Stomach (tissue), 4 donors: ENCODE measurements around the gene PHF21A.

ENCODE experiments used
- EP300 ChIP-seq: sonication (generic); formaldehyde crosslinking; IDR thresholded peaks from one replicate; pipeline ENCODE4 v1.6.1; 2017; ENCODE audit warnings: antibody characterized with exemption
- POLR2A ChIP-seq, 4 donors: fragments of 450-650 bp; IDR thresholded peaks; one replicate each; pipeline ENCODE4 v1.6.1; 2016; ENCODE audit warnings: antibody characterized with exemption in 4 of 4, control low read depth in 2 of 4, mild to moderate bottlenecking in 1 of 4, moderate library complexity in 1 of 4
- POLR2AphosphoS5 ChIP-seq, 3 donors: sonication (generic); formaldehyde crosslinking; IDR thresholded peaks; one replicate each; pipeline ENCODE4 v1.6.1; 2016; ENCODE audit warnings: antibody characterized with exemption in 3 of 3
- TF ChIP-seq, protein P1 (sequence below), 7 experiments: fragments of 450-650 bp in 4 of 7; fragments of 200-600 bp in 3 of 7; sonication (generic) in 3 of 7; IDR thresholded peaks; one replicate each; pipeline ENCODE4 v1.5.1; 2016 to 2019; ENCODE audit warnings: antibody characterized with exemption in 7 of 7, control low read depth in 2 of 7, mild to moderate bottlenecking in 1 of 7

DNA sequence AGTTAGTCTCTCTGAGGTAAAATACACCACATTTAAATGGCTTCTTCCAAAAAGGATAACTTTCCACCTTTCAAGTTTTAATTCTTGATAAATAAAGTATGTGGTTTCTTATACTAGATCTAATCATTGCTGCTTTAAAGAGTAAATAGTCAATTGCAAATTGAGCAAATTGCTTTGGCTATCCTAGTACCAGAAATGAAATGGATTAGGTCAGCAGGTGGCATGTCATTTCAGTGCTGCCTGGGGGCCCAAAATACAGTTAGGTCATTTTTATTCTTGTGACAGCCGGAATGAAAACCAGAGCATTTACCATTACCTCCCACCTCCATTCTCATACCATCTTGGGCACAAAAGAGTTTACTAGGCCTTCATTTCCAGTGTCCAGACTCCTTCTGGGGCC is 70.2 kb downstream of the PHF21A start:
- TF ChIP-seq POLR2AphosphoS5 (IDR thresholded peaks at IDR 0.05) (no peak), POLR2A (IDR thresholded peaks at IDR 0.05) (no peak), EP300 (no peak)
- TF ChIP-seq, protein P1, sequence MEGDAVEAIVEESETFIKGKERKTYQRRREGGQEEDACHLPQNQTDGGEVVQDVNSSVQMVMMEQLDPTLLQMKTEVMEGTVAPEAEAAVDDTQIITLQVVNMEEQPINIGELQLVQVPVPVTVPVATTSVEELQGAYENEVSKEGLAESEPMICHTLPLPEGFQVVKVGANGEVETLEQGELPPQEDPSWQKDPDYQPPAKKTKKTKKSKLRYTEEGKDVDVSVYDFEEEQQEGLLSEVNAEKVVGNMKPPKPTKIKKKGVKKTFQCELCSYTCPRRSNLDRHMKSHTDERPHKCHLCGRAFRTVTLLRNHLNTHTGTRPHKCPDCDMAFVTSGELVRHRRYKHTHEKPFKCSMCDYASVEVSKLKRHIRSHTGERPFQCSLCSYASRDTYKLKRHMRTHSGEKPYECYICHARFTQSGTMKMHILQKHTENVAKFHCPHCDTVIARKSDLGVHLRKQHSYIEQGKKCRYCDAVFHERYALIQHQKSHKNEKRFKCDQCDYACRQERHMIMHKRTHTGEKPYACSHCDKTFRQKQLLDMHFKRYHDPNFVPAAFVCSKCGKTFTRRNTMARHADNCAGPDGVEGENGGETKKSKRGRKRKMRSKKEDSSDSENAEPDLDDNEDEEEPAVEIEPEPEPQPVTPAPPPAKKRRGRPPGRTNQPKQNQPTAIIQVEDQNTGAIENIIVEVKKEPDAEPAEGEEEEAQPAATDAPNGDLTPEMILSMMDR (IDR thresholded peaks at IDR 0.05), result no peak
